Suprapubic skin (tissue), 4 donors: ENCODE data around the gene MTA1. TPM values are rescaled to one million over a fixed set of nuclear protein-coding genes. Genes with fewer than 3 reads are reported as not detected.
A peak's percentile ranks its signal among the peaks of the same experiment; 100 is the strongest.

ENCODE experiments used
- DNase-seq, 2 donors: peaks; one replicate each; pipeline ENCODE4 v3.0.0-alpha.2; 2019; ENCODE audit warnings: low spot score in 2 of 2
- H3K27ac ChIP-seq: fragments of 200-600 bp; sonication (generic); one replicate; pipeline ENCODE4 v1.5.1; 2019
- H3K27me3 ChIP-seq: fragments of 200-600 bp; sonication (generic); one replicate; pipeline ENCODE4 v1.5.1; 2019
- H3K36me3 ChIP-seq: fragments of 200-600 bp; sonication (generic); one replicate; pipeline ENCODE4 v1.5.1; 2019
- H3K4me1 ChIP-seq: fragments of 200-600 bp; sonication (generic); one replicate; pipeline ENCODE4 v1.5.1; 2019
- H3K4me3 ChIP-seq: fragments of 200-600 bp; sonication (generic); one replicate; pipeline ENCODE4 v1.5.1; 2019; ENCODE audit warnings: mild to moderate bottlenecking
- H3K9me3 ChIP-seq: fragments of 200-600 bp; sonication (generic); one replicate; pipeline ENCODE4 v1.5.1; 2019
- EP300 ChIP-seq: sonication (generic); formaldehyde crosslinking; IDR thresholded peaks from one replicate; pipeline ENCODE4 v1.6.1; 2017; ENCODE audit warnings: antibody characterized with exemption
- POLR2A ChIP-seq, 2 donors: fragments of 450-650 bp; IDR thresholded peaks; one replicate each; pipeline ENCODE4 v1.6.1; 2017; ENCODE audit warnings: antibody characterized with exemption in 2 of 2, mild to moderate bottlenecking in 2 of 2, moderate library complexity in 2 of 2
- POLR2AphosphoS5 ChIP-seq, 3 donors: sonication (generic); formaldehyde crosslinking; IDR thresholded peaks; one replicate each; pipeline ENCODE4 v1.6.1; 2017; ENCODE audit warnings: antibody characterized with exemption in 3 of 3
- WGBS: methylation state at CpG from one replicate; pipeline ENCODE4 v1.1.5; 2018; 5-methylcytosine and 5-hydroxymethylcytosine counted together
- total RNA-seq, 4 donors: library from RNA; depleted of rRNA; stranded (reverse); fragments of >200 nt; gene quantifications; one replicate each; pipeline ENCODE4 v1.1.0, GENCODE V29; 2016
- TF ChIP-seq, protein P1 (sequence below), 2 donors: fragments of 200-600 bp in 1 of 2; fragments of 450-650 bp in 1 of 2; sonication (generic) in 1 of 2; IDR thresholded peaks; one replicate each; pipeline ENCODE4 v1.5.1; 2016 to 2019; ENCODE audit warnings: antibody characterized with exemption in 2 of 2, mild to moderate bottlenecking in 1 of 2, moderate library complexity in 1 of 2

The MTA1 gene
- total RNA-seq, 4 donors from 2014 or later: 38.1 to 107 (median 59.5) TPM

DNA sequence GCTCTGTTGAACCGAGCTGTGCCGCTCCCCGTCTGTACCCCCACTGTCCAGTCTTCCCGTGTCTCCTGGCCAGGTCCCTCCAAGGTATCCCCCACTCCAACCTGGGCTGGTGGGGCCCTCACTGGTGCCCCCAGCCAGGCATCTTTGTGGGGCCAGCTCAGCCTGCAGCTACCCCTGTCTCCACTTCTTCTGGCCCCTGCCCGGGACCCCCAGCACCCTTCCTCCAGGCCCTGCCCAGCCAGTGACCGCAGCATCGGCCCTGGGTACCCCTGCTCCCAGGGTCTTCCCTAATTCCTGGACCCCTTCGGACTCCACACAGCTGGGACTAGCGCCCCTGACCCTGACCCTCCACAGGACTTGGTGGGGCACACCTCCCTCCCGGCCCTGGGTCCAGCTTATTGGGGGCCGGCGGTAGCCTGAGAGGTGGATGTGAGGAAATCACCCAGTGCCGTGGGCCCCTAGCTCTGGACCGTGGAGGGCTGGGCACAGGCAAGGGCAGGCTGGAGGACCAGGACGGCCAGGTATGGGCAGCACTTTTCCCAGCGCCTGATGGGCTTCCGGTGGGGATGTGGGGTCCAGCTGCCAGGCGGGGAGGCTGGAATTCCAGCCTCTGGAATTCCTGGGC lies 63.0 kb downstream of the MTA1 start:
- TF ChIP-seq EP300 (no peak), POLR2AphosphoS5 (IDR thresholded peaks at IDR 0.05) (no peak)
- TF ChIP-seq, protein P1, sequence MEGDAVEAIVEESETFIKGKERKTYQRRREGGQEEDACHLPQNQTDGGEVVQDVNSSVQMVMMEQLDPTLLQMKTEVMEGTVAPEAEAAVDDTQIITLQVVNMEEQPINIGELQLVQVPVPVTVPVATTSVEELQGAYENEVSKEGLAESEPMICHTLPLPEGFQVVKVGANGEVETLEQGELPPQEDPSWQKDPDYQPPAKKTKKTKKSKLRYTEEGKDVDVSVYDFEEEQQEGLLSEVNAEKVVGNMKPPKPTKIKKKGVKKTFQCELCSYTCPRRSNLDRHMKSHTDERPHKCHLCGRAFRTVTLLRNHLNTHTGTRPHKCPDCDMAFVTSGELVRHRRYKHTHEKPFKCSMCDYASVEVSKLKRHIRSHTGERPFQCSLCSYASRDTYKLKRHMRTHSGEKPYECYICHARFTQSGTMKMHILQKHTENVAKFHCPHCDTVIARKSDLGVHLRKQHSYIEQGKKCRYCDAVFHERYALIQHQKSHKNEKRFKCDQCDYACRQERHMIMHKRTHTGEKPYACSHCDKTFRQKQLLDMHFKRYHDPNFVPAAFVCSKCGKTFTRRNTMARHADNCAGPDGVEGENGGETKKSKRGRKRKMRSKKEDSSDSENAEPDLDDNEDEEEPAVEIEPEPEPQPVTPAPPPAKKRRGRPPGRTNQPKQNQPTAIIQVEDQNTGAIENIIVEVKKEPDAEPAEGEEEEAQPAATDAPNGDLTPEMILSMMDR (IDR thresholded peaks at IDR 0.05): no peak
- DNase-seq: no peak
- Histone ChIP-seq H3K36me3 (peaks cover 8% of the 10 kb centered on the region), H3K27me3 (no peaks in the 10 kb centered on the region), H3K4me3 (peak overlapping the region; percentile 44), H3K9me3 (no peaks in the 10 kb centered on the region), H3K4me1 (peaks cover 77% of the 10 kb centered on the region), H3K27ac (peak overlapping the region; percentile 90)
- WGBS: 60% methylated on average over 11 of the region's 18 CpGs

DNA sequence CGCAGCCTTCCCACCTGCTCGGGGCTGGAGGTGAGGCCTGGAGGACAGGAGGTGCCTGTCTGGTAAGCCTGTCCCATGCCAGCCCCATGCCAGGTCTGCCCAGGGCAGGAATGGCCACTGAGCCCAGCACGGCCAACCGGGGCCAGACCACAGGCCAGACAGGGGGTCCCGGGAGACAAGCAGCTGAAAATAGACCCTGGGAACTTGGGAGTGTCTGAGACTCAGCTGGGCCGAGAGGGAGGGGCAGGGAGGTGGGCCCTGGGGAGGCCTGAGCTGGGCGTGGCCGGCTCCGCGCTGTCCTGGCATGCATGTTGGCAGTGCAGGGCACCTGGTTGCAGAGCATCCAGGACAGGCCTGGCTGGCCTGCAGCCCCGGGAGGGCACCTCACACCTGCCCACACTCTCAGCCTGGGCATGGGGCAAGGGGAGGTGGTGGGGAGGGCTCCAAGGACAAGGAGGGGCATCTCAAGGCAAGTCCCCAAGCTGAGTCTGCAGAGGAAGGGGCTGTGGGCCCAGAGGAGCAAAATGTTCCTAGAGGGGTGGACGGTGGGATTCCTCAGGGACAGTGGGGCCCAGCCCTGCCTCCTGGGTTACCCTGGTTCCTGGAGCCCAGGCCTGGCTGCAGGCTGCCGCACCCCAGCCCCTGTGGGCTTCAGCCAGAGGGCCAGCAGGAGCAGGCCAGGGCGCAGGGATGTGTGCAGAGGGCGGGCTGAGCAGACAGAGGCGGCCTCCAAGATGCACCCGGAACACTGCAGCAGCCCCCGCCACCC lies 63.9 kb downstream of the MTA1 start:
- WGBS: 30% methylated on average over 11 of the region's 18 CpGs
- Histone ChIP-seq H3K27ac (peak overlapping the region; percentile 90), H3K4me3 (no peak overlapping the region), H3K9me3 (no peaks in the 10 kb centered on the region), H3K36me3 (peaks cover 8% of the 10 kb centered on the region), H3K4me1 (peaks cover 86% of the 10 kb centered on the region), H3K27me3 (no peaks in the 10 kb centered on the region)
- DNase-seq: no peak
- TF ChIP-seq, protein P1 (IDR thresholded peaks at IDR 0.05): no peak
- no peak for TF ChIP-seq POLR2AphosphoS5 (IDR thresholded peaks at IDR 0.05)
- TF ChIP-seq POLR2A (IDR thresholded peaks at IDR 0.05): no peak
- TF ChIP-seq EP300: no peak

DNA sequence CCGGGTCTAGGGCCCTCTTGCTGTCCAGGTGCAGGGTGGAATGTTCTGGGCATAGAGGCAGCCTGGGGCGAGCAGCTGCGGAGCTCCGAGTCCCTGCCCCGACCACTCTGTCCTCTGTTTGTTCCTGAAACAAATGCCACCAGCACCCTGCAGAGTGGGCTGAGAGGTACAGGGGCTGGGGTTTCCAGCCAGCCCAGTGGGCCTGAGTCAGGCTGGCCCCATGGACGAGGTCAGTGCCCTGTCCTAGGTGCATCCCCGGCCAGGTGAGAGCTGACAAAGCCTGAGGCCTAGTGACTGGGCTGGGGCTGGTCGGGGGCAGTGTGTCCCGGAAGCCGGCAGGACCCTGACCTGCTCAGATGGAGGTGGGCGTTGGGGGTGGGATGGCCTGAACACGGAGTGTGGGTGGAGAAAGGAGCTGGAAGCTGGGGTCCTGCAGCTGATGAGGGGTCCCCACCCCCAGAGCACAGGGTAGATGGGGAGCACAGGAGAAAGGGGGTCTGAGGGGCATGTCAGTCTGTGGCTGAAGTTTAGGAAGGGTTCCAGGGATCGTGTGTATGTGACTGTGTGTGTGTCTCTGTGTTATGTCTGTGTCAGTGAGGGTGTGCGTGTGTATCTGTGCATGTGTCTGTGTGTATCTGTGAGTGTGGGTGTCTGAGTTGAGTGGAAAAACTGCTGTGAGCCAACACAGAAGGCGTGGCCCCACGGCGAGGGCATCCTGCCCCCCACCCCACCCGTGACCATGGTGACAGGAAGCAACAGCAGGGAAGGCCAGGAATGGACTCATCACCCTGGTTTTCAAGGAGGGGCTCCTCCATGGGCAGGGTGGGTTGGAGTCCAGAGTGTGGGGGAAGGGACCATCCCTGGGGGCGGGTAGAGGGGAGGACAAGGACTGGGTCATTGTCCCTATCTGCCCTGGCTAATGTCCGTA lies 64.7 kb downstream of the MTA1 start:
- Histone ChIP-seq H3K27me3 (no peaks in the 10 kb centered on the region), H3K4me3 (no peak overlapping the region), H3K36me3 (peaks cover 1% of the 10 kb centered on the region), H3K9me3 (no peaks in the 10 kb centered on the region), H3K4me1 (peaks cover 94% of the 10 kb centered on the region), H3K27ac (peak overlapping the region; percentile 90)
- WGBS: 31% methylated on average over 14 of the region's 20 CpGs
- DNase-seq: peak in 1 of 2 donors; percentile 95
- TF ChIP-seq POLR2A (IDR thresholded peaks at IDR 0.05) (no peak), POLR2AphosphoS5 (IDR thresholded peaks at IDR 0.05) (peak in 2 of 3 donors; percentile 12 to 30)
- TF ChIP-seq, protein P1 (IDR thresholded peaks at IDR 0.05): no peak

DNA sequence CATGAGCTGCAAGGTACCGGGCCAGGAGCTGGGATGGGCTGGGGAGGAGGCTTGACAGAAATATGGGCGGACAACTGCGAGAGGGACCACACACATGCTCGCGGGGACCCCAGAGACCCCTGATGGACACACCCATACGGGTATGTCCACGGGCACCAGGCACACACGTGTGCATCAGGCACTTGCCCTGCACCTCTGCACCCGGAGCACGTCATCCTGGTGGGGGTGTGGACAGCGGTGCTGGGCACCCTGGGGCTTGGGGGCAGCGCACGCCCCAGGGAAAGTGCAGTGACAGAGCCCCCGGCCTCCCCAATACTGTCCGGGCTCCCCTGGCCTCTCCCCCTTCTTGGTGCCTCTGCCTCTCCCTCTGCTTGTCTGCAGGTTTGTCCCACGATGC lies 65.4 kb downstream of the MTA1 start:
- Histone ChIP-seq H3K4me1 (peaks cover 100% of the 10 kb centered on the region), H3K27me3 (no peaks in the 10 kb centered on the region), H3K36me3 (no peaks in the 10 kb centered on the region), H3K9me3 (no peaks in the 10 kb centered on the region), H3K4me3 (no peak overlapping the region), H3K27ac (peak overlapping the region; percentile 90)
- no peak for DNase-seq
- no peak for TF ChIP-seq POLR2A (IDR thresholded peaks at IDR 0.05)
- no peak for TF ChIP-seq POLR2AphosphoS5 (IDR thresholded peaks at IDR 0.05)
- TF ChIP-seq EP300: no peak
- TF ChIP-seq, protein P1 (IDR thresholded peaks at IDR 0.05): no peak
- 47% methylated on average over 3 of the region's 16 CpGs for WGBS
